ENCODE measurements around the gene MAML2.

The MAML2 gene

GRCh38 chr11:96150609-96151008, 192.4 kb downstream of the MAML2 start:
- DNase-seq (ENCODE audit: insufficient read length, low spot score): no peak
- FAIRE-seq: no peak

GRCh38 chr11:96149743-96150555, 193.0 kb downstream of the MAML2 start:
- no peak for FAIRE-seq
- DNase-seq (ENCODE audit: insufficient read length, low spot score): no peak

More at GRCh38 chr11:96150609-96151008, 192.4 kb downstream of the MAML2 start:
- no peak for TF ChIP-seq CTCF (IDR thresholded peaks at IDR 0.05; ENCODE audit: insufficient read depth, missing control alignments)

GRCh38 chr11:96147906-96148486, 195.0 kb downstream of the MAML2 start:
- DNase-seq (ENCODE audit: insufficient read length, low spot score): no peak
- no peak for FAIRE-seq
- no peak for TF ChIP-seq CTCF (IDR thresholded peaks at IDR 0.05; ENCODE audit: insufficient read depth, missing control alignments)

More at GRCh38 chr11:96149743-96150555, 193.0 kb downstream of the MAML2 start:
- TF ChIP-seq CTCF (IDR thresholded peaks at IDR 0.05; ENCODE audit: insufficient read depth, missing control alignments): no peak

GRCh38 chr11:96147186-96147585, 195.8 kb downstream of the MAML2 start:
- TF ChIP-seq CTCF (IDR thresholded peaks at IDR 0.05; ENCODE audit: insufficient read depth, missing control alignments): no peak

GRCh38 chr11:96146765-96147164, 196.2 kb downstream of the MAML2 start:
- no peak for DNase-seq (ENCODE audit: insufficient read length, low spot score)
- no peak for TF ChIP-seq CTCF (IDR thresholded peaks at IDR 0.05; ENCODE audit: insufficient read depth, missing control alignments)
- FAIRE-seq: no peak

More at GRCh38 chr11:96147186-96147585, 195.8 kb downstream of the MAML2 start:
- DNase-seq (ENCODE audit: insufficient read length, low spot score): no peak
- no peak for FAIRE-seq

- TF ChIP-seq CTCF (IDR thresholded peaks at IDR 0.05; ENCODE audit: insufficient read depth, missing control alignments): no peak
- FAIRE-seq (no peak), DNase-seq (ENCODE audit: insufficient read length, low spot score) (no peak)
These were observed 197.8 kb downstream of the MAML2 start for GRCh38 chr11:96145163-96145585.

- DNase-seq (ENCODE audit: insufficient read length, low spot score): no peak
- no peak for FAIRE-seq
These were observed 198.4 kb downstream of the MAML2 start for GRCh38 chr11:96144553-96144952.

More at GRCh38 chr11:96144553-96144952, 198.4 kb downstream of the MAML2 start:
- TF ChIP-seq CTCF (IDR thresholded peaks at IDR 0.05; ENCODE audit: insufficient read depth, missing control alignments): no peak
